COR-L47 (cell line): ENCODE data around the gene SIK2.
"Not testable (repeated sequence)": the region's sequence is repeated elsewhere in the genome, so short reads cannot be mapped to it uniquely, and the experiment has no call there.

ENCODE experiments used
- DNase-seq: peaks from one replicate; lab custom pipeline; 2025; lab: John Stamatoyannopoulos, UW

The SIK2 gene

GRCh38 chr11:111658493-111658892, 56.2 kb downstream of the SIK2 start:
- DNase-seq = not testable (repeated sequence)

- no peak for DNase-seq
Observed at GRCh38 chr11:111659201-111660115, 57.2 kb downstream of the SIK2 start.

DNA sequence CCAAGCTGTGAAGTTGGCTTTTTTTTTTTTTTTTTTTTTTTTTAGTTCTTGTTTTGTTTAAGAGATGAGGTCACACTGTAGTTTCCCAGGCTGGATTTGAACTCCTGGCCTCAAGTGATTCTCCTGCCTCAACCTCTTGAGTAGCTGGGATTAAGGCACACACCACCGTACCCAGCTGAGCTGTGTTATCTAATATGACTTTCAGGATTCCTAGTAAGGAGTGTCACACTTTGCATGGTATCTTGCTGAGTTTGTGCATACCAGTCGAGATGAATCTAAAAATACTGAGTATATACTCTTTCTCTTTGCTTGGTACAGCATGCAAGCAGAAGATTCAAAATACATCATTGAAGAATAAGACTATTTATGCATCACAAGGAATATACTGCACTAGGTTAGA, 58.6 kb downstream of the SIK2 start:
- no peak for DNase-seq

DNA sequence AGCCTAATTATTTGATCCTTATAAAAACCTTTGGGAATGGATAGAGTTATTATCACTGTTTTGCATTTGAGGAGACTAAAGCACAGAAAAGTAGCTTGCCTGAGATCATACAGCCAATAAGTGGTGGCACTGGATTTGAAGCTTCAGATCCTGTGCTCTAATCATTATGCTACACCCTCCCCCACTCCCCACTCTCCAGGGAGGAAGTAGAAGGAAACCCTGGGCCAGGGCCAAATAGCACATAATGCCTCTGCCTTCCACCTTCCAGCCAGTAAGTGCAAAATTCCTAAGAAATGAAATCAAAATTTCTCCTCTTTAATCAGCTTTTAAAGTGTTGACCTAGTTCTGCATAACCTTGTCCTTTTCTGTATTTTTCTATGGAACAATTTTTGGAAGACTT, 61.6 kb downstream of the SIK2 start:
- no peak for DNase-seq

DNA sequence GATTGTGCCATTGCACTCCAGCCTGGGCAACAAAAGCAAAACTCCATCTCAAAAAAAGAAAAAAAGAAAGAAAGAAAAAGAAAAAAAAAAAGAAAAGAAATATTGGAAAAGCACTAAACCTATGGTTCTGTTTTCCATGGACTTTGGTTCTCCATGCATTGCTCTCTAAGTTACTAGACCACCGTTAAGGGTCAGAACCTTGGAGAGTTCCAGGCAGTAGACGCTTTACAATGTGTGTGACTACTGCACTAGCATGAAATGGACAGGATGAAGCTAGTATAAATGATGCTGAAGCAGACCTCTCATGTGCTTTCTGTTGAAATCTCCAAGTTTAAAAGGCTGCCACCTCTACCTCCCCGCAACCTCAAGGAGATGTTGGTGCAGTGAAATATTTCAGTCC, 63.5 kb downstream of the SIK2 start:
- no peak for DNase-seq

DNA sequence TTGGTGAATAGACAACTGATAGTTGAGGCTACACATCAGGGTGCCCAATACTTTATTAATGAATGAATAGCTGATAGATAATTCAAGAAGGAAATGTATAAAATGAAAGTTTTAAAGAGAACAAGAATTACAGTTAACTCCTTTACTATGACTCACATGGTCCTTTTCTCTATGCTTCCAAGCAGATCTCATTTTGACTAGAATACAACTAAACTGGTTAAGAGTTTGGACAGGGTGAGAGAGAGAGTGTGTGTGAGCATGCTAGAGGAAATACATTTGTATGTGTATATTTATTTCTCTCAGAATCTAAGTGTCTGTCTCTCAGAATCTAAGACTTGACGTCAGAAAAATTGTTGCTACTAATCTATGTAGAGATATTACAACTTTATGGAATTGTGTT, 66.7 kb downstream of the SIK2 start:
- no peak for DNase-seq

DNA sequence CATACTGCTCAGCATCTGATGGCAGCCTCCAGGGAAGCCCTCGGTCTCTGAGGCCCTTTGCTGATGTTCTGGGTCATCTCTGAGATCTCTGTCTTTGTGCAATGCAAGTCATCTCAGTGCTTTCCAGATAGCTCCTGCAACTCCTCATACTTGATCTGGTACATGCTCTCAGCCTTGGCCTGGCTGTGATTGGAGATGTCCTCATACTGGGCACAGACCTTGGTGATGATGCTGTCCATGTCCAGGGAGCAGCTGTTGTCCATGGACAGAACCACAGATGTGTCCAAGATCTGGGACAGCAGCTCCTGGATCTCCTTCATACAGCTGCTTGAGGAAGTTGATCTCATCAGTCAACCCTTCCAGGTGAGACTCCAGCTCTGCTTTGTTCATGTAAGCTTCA, 69.1 kb downstream of the SIK2 start:
- DNase-seq = no peak

- no peak for DNase-seq
Observed at GRCh38 chr11:111672949-111673348, 70.7 kb downstream of the SIK2 start.

DNA sequence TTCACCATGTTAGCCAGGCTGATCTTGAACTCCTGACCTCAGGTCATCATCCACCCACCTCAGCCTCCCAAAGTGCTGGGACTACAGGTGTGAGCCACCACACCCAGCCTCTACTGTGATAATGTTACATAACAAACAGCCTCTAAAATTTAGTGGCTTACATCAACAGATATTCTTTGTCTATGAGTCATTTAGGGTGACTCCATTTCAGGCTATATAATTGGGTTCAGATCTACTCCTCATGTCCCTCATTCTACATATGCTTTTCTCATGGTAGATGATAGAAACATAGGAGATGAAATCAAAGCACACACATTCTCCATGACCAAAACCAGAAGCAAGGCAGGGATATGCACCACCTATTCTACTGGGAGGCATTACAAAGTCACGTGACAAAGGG, 72.7 kb downstream of the SIK2 start:
- DNase-seq = no peak

GRCh38 chr11:111675891-111676290, 73.6 kb downstream of the SIK2 start:
- no peak for DNase-seq

- no peak for DNase-seq
Observed at GRCh38 chr11:111676878-111677585, 74.8 kb downstream of the SIK2 start.

DNA sequence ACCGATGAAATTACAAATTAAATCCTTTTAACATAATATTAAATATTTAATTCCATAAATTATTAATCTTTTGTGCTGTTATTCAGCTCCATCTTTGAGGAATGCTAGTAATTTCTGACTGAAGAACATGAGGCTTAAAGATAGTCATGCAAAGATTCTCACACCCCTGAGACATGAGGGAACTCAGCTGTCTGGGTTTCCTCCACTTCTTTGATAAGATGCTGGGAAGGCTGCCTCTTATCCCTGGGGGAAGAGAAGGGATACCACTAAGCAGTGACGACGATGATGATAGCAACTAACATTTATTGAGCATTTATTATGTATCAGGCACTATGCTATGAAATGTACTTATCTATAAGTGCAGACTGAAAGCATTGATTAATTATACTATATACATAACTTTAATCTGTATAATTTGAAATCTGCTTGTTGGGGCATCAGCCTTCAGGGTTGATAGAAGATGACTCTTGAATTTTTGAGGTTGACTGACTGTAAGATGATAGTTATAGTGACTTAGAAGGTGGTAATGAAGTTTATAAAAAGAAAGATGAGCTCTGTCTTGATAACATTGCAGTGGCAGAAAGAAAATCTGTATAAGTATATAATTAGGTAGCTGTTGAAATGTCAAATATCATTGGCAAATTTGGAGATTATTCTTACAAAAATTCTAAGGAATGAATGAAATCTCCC, 78.4 kb downstream of the SIK2 start:
- no peak for DNase-seq

- no peak for DNase-seq
Observed at GRCh38 chr11:111683806-111684205, 81.6 kb downstream of the SIK2 start.

DNA sequence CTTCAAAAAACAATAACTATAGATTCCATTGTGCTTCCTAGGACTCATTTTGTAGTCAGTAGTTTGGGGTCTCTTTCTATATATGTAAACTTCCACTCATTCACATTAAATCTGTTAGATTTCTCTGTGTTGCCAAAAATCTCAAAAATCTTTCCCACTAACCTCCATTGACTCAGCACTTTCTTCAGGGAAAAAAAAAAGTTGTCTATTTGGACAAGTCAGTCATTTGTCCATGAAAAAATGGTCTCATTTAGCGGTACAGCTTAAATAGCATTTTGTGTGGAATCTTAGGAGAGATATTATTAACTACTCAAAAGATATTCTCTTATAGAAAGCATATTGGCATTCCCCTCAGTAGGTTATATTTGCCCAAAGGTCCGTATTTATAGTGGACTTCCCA, 82.0 kb downstream of the SIK2 start:
- no peak for DNase-seq

DNA sequence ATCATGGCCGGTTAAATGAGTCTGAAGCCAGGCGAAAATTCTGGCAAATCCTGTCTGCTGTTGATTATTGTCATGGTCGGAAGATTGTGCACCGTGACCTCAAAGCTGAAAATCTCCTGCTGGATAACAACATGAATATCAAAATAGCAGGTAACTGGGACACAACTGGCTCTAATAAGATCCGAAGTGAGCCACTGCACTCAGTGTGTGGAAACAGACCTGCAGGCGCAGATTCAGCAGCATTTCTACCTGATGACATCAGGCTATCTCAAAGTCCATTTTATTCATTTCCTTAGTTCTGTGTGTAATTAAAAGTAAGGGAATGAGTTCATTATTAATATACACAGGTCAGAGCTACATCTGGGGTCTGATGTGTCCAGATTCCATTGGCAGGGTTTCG, 85.8 kb downstream of the SIK2 start:
- no peak for DNase-seq

DNA sequence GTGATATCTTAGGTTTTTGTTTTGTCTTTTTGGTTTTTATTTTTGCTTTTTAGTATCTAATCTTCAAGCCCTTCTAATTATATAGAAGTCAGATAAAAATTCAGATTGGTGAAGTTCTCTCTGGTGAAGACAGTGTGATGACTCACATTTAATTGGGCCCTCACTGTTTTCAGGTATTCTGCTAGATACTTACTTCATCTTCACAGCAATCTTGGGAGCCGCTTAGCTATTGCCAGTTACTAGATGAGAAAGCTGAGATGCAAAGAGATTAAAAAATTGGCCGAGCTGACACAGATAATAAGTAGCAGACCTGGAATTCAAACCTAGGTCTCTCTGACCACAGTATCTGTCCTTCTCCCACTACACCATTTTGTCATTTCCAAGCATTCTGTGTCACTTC, 88.9 kb downstream of the SIK2 start:
- no peak for DNase-seq

DNA sequence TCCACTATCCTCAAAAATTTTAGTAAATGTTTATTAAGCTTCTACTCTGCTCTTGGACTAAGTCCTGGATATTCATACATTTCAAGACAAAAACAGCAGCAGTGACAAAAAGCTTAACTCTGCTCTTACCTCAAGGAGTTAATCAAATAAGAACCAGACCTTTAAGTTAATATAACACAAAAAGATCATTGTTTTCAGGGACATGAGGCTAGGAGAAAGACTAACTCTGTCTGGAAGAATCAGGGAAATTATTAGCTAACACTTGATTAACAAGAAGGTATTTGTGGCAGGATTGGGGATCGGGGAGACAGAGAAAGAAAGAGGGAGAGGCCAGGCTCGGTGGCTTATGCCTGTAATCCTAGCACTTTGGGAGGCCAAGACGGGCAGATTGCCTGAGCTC, 89.5 kb downstream of the SIK2 start:
- DNase-seq = no peak

DNA sequence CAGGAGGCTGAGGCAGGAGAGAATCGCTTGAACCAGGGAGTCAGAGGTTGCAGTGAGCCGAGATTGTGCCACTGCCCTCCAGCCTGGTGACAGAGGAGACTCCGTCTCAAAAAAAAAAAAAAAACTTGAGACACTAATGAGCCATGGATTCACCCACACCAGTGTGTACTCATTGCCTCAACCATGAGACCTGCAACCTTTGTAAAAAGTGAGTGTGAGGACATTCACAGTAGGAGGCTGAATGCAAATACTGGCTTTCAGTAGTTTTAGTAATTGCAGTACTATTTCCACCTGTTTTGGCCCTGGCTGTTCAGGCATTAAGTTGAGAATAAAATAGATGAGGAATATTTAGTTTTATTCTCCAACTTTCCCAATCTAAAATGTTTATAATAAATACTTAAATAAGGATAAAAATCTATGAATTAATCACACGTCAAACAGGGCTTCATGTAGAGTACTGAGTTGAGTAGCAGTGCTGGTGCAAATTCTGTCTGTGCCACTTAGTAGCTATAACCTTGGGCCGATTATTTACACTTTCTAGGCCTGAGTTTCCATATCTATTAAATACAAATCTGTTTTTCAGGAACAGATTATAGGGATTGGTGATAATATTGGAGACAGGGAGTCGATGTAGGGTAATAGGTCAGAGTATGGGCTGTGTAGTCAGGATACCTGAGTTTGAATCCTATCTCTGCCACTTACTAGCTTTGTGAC, 91.1 kb downstream of the SIK2 start:
- DNase-seq = no peak

GRCh38 chr11:111694851-111695250, 92.6 kb downstream of the SIK2 start:
- no peak for DNase-seq

DNA sequence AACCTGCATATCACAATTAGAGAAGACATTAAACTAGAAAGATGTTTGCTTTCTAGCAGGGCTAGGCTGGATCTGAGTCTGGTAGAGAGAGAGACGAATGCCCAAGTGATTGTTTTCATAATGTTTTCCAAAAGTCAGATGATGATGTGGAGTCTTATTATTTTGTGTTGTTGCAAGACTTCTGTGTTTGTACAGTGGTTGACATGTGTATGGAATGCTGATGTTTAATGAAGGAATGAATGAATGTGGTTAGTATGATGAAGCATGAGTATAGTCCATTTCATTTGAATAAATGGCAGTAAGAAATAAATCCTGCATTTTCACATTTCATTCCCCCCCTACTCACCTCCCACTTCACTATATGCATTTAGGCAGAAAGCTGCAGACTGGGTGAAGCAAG, 94.3 kb downstream of the SIK2 start:
- DNase-seq = no peak

- no peak for DNase-seq
Observed at GRCh38 chr11:111697933-111698371, 95.7 kb downstream of the SIK2 start.
